Suppressor macrophage (primary cell): Measurements from ENCODE around the gene HDDC3.
A peak's percentile ranks its signal among the peaks of the same experiment; 100 is the strongest.
"Not testable (repeated sequence)": the region's sequence is repeated elsewhere in the genome, so short reads cannot be mapped to it uniquely, and the experiment has no call there.

ENCODE experiments used
- DNase-seq, 4 experiments: peaks; one replicate each; pipeline ENCODE4 v3.0.0-alpha.2; 2020 to 2022

HDDC3 gene

GRCh38 chr15:90909976-90910375 is 22.4 kb downstream of the HDDC3 start:
- DNase-seq, result no peak

GRCh38 chr15:90909449-90909848 is 22.9 kb downstream of the HDDC3 start:
- DNase-seq, result not testable (repeated sequence)

GRCh38 chr15:90907838-90908507 is 24.4 kb downstream of the HDDC3 start:
- no peak for DNase-seq

- no peak for DNase-seq
Measured at GRCh38 chr15:90907051-90907660, 25.2 kb downstream of the HDDC3 start.

GRCh38 chr15:90906181-90906849 is 26.0 kb downstream of the HDDC3 start:
- no peak for DNase-seq

- DNase-seq, result no peak
Measured at GRCh38 chr15:90905306-90906180, 26.8 kb downstream of the HDDC3 start.

GRCh38 chr15:90904746-90905145 is 27.6 kb downstream of the HDDC3 start:
- no peak for DNase-seq

GRCh38 chr15:90903733-90904536 is 28.4 kb downstream of the HDDC3 start:
- DNase-seq, result no peak

GRCh38 chr15:90902840-90903732 is 29.3 kb downstream of the HDDC3 start, which contains the start of gene MAN2A2:
Gene MAN2A2 (plus strand): TSS chr15:90903302. CDS start chr15:90904208, 906 bp downstream.
- DNase-seq, result peak; percentile 78 to 94 (median 88)

- peak; percentile 90 to 96 (median 94) for DNase-seq
Measured at GRCh38 chr15:90902040-90902839, 30.1 kb downstream of the HDDC3 start.

- DNase-seq, result no peak
Measured at GRCh38 chr15:90901175-90902039, 30.9 kb downstream of the HDDC3 start.

- peak; percentile 20 to 77 (median 64) for DNase-seq
Measured at GRCh38 chr15:90897131-90897655, 35.2 kb downstream of the HDDC3 start.

- DNase-seq, result peak in 3 of 4 experiments; percentile 39 to 48 (median 41)
Measured at GRCh38 chr15:90895571-90896117, 36.7 kb downstream of the HDDC3 start.

GRCh38 chr15:90893175-90894090 is 38.9 kb downstream of the HDDC3 start:
- no peak for DNase-seq

GRCh38 chr15:90892498-90893174 is 39.7 kb downstream of the HDDC3 start:
- no peak for DNase-seq

- no peak for DNase-seq
Measured at GRCh38 chr15:90892023-90892422, 40.3 kb downstream of the HDDC3 start.
